ENCODE measurements around the gene SPG11. TPM values are rescaled to one million over a fixed set of nuclear protein-coding genes. Genes with fewer than 3 reads are reported as not detected.
"Not testable (repeated sequence)": the region's sequence is repeated elsewhere in the genome, so short reads cannot be mapped to it uniquely, and the experiment has no call there.

The SPG11 gene
- total and polyA plus RNA-seq, 8 donors, result 72.6 to 92.5 (median 83.2) TPM

- TF ChIP-seq, protein P1, sequence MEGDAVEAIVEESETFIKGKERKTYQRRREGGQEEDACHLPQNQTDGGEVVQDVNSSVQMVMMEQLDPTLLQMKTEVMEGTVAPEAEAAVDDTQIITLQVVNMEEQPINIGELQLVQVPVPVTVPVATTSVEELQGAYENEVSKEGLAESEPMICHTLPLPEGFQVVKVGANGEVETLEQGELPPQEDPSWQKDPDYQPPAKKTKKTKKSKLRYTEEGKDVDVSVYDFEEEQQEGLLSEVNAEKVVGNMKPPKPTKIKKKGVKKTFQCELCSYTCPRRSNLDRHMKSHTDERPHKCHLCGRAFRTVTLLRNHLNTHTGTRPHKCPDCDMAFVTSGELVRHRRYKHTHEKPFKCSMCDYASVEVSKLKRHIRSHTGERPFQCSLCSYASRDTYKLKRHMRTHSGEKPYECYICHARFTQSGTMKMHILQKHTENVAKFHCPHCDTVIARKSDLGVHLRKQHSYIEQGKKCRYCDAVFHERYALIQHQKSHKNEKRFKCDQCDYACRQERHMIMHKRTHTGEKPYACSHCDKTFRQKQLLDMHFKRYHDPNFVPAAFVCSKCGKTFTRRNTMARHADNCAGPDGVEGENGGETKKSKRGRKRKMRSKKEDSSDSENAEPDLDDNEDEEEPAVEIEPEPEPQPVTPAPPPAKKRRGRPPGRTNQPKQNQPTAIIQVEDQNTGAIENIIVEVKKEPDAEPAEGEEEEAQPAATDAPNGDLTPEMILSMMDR (IDR thresholded peaks at IDR 0.05), result no peak
- peaks cover 0 to 17% of the 10 kb centered on the region in 2 donors for H3K9me3 ChIP-seq
- H3K4me1 ChIP-seq, result peaks cover 3 to 18% of the 10 kb centered on the region in 2 donors
- no peak overlapping the region for H3K4me3 ChIP-seq
- no peaks in the 10 kb centered on the region for H3K27me3 ChIP-seq
- no peak overlapping the region for H3K27ac ChIP-seq
- no peaks in the 10 kb centered on the region for H3K36me3 ChIP-seq
- DNase-seq (no peak), ATAC-seq (no peak)
- intact Hi-C loops (cut with DNase I), result no loop called here
Observed at GRCh38 chr15:44705986-44706385, 42.5 kb upstream of the SPG11 start.

DNA sequence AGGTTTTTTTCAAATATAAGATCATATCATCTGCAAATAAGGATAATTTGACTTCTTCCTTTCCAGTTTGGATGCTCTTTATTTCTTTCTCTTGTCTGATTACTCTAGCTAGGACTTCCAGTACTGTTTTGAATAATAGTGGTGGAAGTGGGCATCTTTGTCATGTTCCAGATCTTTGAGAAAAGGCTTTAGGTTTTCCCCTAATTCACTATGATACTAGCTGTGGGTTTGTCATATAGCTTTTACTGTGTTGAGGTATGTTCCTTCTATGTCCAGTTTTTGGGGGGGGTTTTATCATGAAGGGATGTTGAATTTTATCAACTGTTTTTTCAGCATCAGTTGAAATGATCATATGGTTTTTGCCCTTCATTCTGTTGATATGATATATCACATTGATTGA lies 37.2 kb upstream of the SPG11 start:
- DNase-seq; H3K27ac ChIP-seq; H3K36me3 ChIP-seq; H3K4me3 ChIP-seq; intact Hi-C loops (cut with DNase I); ATAC-seq; H3K27me3 ChIP-seq; H3K4me1 ChIP-seq: not testable (repeated sequence)
- peaks cover 0 to 20% of the 10 kb centered on the region in 2 donors for H3K9me3 ChIP-seq

GRCh38 chr15:44698641-44699040 lies 35.2 kb upstream of the SPG11 start:
- ATAC-seq (no peak), DNase-seq (no peak)
- H3K27ac ChIP-seq, result no peak overlapping the region
- H3K9me3 ChIP-seq, result peaks cover 0 to 20% of the 10 kb centered on the region in 2 donors
- TF ChIP-seq, protein P1 (IDR thresholded peaks at IDR 0.05), result no peak
- no peaks in the 10 kb centered on the region for H3K27me3 ChIP-seq
- H3K4me3 ChIP-seq, result no peak overlapping the region
- intact Hi-C loops (cut with DNase I), result no loop called here
- no peaks in the 10 kb centered on the region for H3K36me3 ChIP-seq
- H3K4me1 ChIP-seq, result no peaks in the 10 kb centered on the region

DNA sequence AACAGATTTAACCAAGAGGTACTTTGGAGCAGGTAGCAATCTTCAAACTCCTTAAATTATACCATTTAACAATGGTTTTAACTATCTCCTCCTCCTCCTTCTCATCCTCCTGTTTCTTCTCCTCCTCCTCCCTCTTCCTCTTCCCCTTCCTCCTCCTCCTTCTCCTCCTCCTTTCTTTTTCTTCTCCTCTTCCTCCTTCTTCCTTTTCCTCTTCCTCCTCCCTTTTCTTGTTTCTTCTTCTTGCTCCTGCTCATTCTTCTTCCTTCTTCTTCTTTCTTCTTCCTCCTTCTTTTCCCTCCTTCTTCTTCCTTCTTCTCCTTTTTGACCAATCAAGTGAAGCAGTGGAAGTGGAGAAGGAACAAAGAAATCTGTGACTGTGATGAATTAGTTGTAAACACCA lies 33.6 kb upstream of the SPG11 start:
- H3K36me3 ChIP-seq, result no peaks in the 10 kb centered on the region
- H3K4me3 ChIP-seq, result no peak overlapping the region
- no peaks in the 10 kb centered on the region for H3K27me3 ChIP-seq
- peaks cover 0 to 9% of the 10 kb centered on the region in 2 donors for H3K9me3 ChIP-seq
- no peaks in the 10 kb centered on the region for H3K4me1 ChIP-seq
- H3K27ac ChIP-seq, result no peak overlapping the region
- TF ChIP-seq, protein P1 (IDR thresholded peaks at IDR 0.05), result no peak
- ATAC-seq (no peak), DNase-seq (no peak)
- intact Hi-C loops (cut with DNase I), result no loop called here

DNA sequence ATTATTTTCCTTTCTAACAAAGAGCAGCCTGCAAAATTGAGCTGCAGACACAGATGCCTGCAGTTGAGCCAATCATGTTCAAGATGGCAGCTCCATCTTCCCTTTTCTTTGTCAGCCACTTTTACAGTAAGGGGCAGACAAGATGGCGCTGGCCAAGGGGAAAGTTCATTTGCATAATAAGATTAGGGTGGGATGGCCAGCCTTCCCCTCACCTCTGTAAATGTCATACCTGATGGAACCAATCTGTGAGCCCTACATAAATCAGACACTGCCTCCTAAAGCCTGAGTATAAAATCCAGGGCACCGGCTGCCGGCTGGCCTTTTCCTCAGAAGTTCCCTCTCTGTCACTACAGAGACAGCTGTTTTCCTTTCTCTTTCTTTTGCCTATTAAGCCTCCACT lies 31.8 kb upstream of the SPG11 start:
- DNase-seq (no peak), ATAC-seq (no peak)
- intact Hi-C loops (cut with DNase I), result no loop called here
- Histone ChIP-seq H3K4me3 (no peak overlapping the region), H3K9me3 (peaks cover 0 to 2% of the 10 kb centered on the region in 2 donors), H3K27me3 (no peaks in the 10 kb centered on the region), H3K27ac (no peak overlapping the region), H3K36me3 (no peaks in the 10 kb centered on the region), H3K4me1 (no peaks in the 10 kb centered on the region)
- TF ChIP-seq, protein P1 (IDR thresholded peaks at IDR 0.05), result no peak

DNA sequence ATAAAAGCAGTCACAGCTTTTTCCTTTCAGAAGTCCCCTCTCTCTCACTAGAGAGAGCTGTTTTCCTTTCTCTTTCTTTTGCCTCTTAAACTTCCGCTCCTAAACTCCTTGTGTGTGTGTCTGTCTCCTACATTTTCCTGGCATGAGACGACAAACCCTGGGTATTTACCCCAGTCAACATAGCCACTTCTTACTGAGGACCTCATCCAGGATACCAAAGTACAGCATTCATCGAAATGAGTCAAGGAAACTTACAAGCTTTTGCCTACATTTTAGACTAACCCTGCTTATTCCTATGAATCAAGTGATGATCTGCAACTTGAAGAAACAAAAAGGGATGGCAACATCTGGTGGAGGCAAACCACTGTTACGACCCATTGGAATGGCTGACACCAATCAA lies 31.0 kb upstream of the SPG11 start:
- TF ChIP-seq, protein P1 (IDR thresholded peaks at IDR 0.05), result no peak
- H3K4me1 ChIP-seq, result no peaks in the 10 kb centered on the region
- intact Hi-C loops (cut with DNase I), result no loop called here
- H3K27ac ChIP-seq, result no peak overlapping the region
- ATAC-seq (no peak), DNase-seq (no peak)
- no peak overlapping the region for H3K4me3 ChIP-seq
- no peaks in the 10 kb centered on the region for H3K9me3 ChIP-seq
- no peaks in the 10 kb centered on the region for H3K27me3 ChIP-seq
- no peaks in the 10 kb centered on the region for H3K36me3 ChIP-seq

All from left lung (tissue), 10 donors.